Measurements from ENCODE around the gene LILRA6. TPM values are rescaled to one million over a fixed set of nuclear protein-coding genes. Genes with fewer than 3 reads are reported as not detected.
"Not testable (repeated sequence)": the region's sequence is repeated elsewhere in the genome, so short reads cannot be mapped to it uniquely, and the experiment has no call there.

The LILRA6 gene
- total RNA-seq, 2 experiments from 2014 or later: 0.60 TPM; not detected in 1

- Histone ChIP-seq H3K4me1 (ENCODE audit: insufficient read depth, low read length) (peaks cover 2% of the 10 kb centered on the region), H3K27ac (ENCODE audit: low read depth in 1 of 2, low read length in 2 of 2) (no peak overlapping the region), H3K4me3 (ENCODE audit: low read length) (peak overlapping the region; percentile 29), H3K27me3 (ENCODE audit: control insufficient read depth in 1 of 2, insufficient read depth in 2 of 2, low read length in 2 of 2) (peaks cover 7 to 9% of the 10 kb centered on the region in 2 experiments), H3K9me3 (ENCODE audit: control insufficient read depth in 1 of 2, insufficient read depth in 1 of 2, low read length in 2 of 2) (no peaks in the 10 kb centered on the region), H3K36me3 (ENCODE audit: insufficient read depth, low read length) (no peaks in the 10 kb centered on the region)
- intact Hi-C loops (cut with DNase I, micrococcal nuclease): no loop called here
- Mint-ChIP-seq H3K36me3 (ENCODE audit: low read depth) (no peaks in the 10 kb centered on the region), H3K4me1 (ENCODE audit: low read depth) (peaks cover 5% of the 10 kb centered on the region), H3K4me3 (no peak overlapping the region), H3K27ac (no peak overlapping the region), H3K27me3 (peaks cover 50% of the 10 kb centered on the region), H3K9me3 (no peaks in the 10 kb centered on the region)
- no peak for DNase-seq
- no peak for ATAC-seq (ENCODE audit: poor library complexity)
- ChIA-PET POLR2A (no interaction called here), CTCF (no interaction called here)
- no peak for TF ChIP-seq CTCF (IDR thresholded peaks at IDR 0.05)
Observed at GRCh38 chr19:54279406-54279962, 36.9 kb upstream of the LILRA6 start.

GRCh38 chr19:54278571-54279195 lies 36.1 kb upstream of the LILRA6 start:
- H3K36me3 Mint-ChIP-seq (ENCODE audit: low read depth); H3K4me1 ChIP-seq (ENCODE audit: insufficient read depth, low read length); H3K27ac Mint-ChIP-seq; H3K4me3 Mint-ChIP-seq; H3K36me3 ChIP-seq (ENCODE audit: insufficient read depth, low read length); H3K4me1 Mint-ChIP-seq (ENCODE audit: low read depth); H3K27ac ChIP-seq (ENCODE audit: low read depth in 1 of 2, low read length in 2 of 2); DNase-seq; H3K4me3 ChIP-seq (ENCODE audit: low read length); H3K9me3 ChIP-seq (ENCODE audit: control insufficient read depth in 1 of 2, insufficient read depth in 1 of 2, low read length in 2 of 2); CTCF ChIA-PET; POLR2A ChIA-PET; ATAC-seq (ENCODE audit: poor library complexity); H3K9me3 Mint-ChIP-seq; intact Hi-C loops (cut with DNase I, micrococcal nuclease): not testable (repeated sequence)
- peaks cover 3 to 13% of the 10 kb centered on the region in 2 experiments for H3K27me3 ChIP-seq (ENCODE audit: control insufficient read depth in 1 of 2, insufficient read depth in 2 of 2, low read length in 2 of 2)
- peaks cover 55% of the 10 kb centered on the region for H3K27me3 Mint-ChIP-seq

- H3K4me3 Mint-ChIP-seq; H3K27ac ChIP-seq (ENCODE audit: low read depth in 1 of 2, low read length in 2 of 2); H3K36me3 Mint-ChIP-seq (ENCODE audit: low read depth); CTCF ChIA-PET; POLR2A ChIA-PET; H3K4me3 ChIP-seq (ENCODE audit: low read length); intact Hi-C loops (cut with DNase I, micrococcal nuclease); H3K27ac Mint-ChIP-seq; H3K36me3 ChIP-seq (ENCODE audit: insufficient read depth, low read length); DNase-seq; H3K4me1 Mint-ChIP-seq (ENCODE audit: low read depth); ATAC-seq (ENCODE audit: poor library complexity); H3K9me3 ChIP-seq (ENCODE audit: control insufficient read depth in 1 of 2, insufficient read depth in 1 of 2, low read length in 2 of 2); H3K9me3 Mint-ChIP-seq; H3K4me1 ChIP-seq (ENCODE audit: insufficient read depth, low read length): not testable (repeated sequence)
- peaks cover 3 to 13% of the 10 kb centered on the region in 2 experiments for H3K27me3 ChIP-seq (ENCODE audit: control insufficient read depth in 1 of 2, insufficient read depth in 2 of 2, low read length in 2 of 2)
- peaks cover 56% of the 10 kb centered on the region for H3K27me3 Mint-ChIP-seq
Observed at GRCh38 chr19:54278056-54278455, 35.5 kb upstream of the LILRA6 start.

- H3K36me3 ChIP-seq (ENCODE audit: insufficient read depth, low read length); H3K27ac Mint-ChIP-seq; H3K27ac ChIP-seq (ENCODE audit: low read depth in 1 of 2, low read length in 2 of 2); ATAC-seq (ENCODE audit: poor library complexity); intact Hi-C loops (cut with DNase I, micrococcal nuclease); CTCF ChIA-PET; H3K4me1 ChIP-seq (ENCODE audit: insufficient read depth, low read length); H3K4me1 Mint-ChIP-seq (ENCODE audit: low read depth); H3K9me3 ChIP-seq (ENCODE audit: control insufficient read depth in 1 of 2, insufficient read depth in 1 of 2, low read length in 2 of 2); H3K4me3 ChIP-seq (ENCODE audit: low read length); H3K9me3 Mint-ChIP-seq; H3K36me3 Mint-ChIP-seq (ENCODE audit: low read depth); DNase-seq; POLR2A ChIA-PET; H3K4me3 Mint-ChIP-seq: not testable (repeated sequence)
- H3K27me3 Mint-ChIP-seq: peaks cover 54% of the 10 kb centered on the region
- peaks cover 0 to 13% of the 10 kb centered on the region in 2 experiments for H3K27me3 ChIP-seq (ENCODE audit: control insufficient read depth in 1 of 2, insufficient read depth in 2 of 2, low read length in 2 of 2)
Observed at GRCh38 chr19:54277111-54277615, 34.6 kb upstream of the LILRA6 start.

Data from CD4-positive, alpha-beta T cell (primary cell).